B cell (primary cell): Measurements from ENCODE around the gene LRRC7. TPM values are rescaled to one million over a fixed set of nuclear protein-coding genes. Genes with fewer than 3 reads are reported as not detected.

Experiments
- ATAC-seq: fragments of 200-7000 bp; cut with Tn5 transposase; one replicate; pipeline ENCODE4 v1.10.0; 2021; ENCODE audit warnings: low read depth, mild to moderate bottlenecking, moderate number of reproducible peaks, moderate library complexity
- CTCF ChIA-PET: fragments of 350-600 bp; sonication (Branson Sonifier 250); formaldehyde crosslinking; loops from one replicate; lab custom pipeline; 2021; ENCODE audit warnings: antibody characterized with exemption, inconsistent platforms; lab: Charles Lee
- POLR2A ChIA-PET: fragments of 350-600 bp; sonication (Branson Sonifier 250); formaldehyde crosslinking; loops from one replicate; lab custom pipeline; 2021; ENCODE audit warnings: antibody characterized with exemption; lab: Charles Lee
- DNase-seq: peaks from one replicate; pipeline ENCODE4 v3.0.0; 2013
- H2AFZ ChIP-seq: 2 replicates; pipeline ENCODE4 v1.6.1; 2012; ENCODE audit warnings: mild to moderate bottlenecking, low read depth, low read length; ENCODE audit not compliant: insufficient read depth, poor library complexity, severe bottlenecking
- H3K27ac ChIP-seq, 2 donors: 1 replicate in 1 of 2; 2 replicates in 1 of 2; pipeline ENCODE4 v1.5.1; 2012 to 2013; ENCODE audit warnings: low read length in 2 of 2, mild to moderate bottlenecking in 2 of 2, moderate library complexity in 1 of 2
- H3K27me3 ChIP-seq, 4 experiments: fragments of 200-600 bp in 1 of 4; sonication (generic) in 1 of 4; replicated peaks in 1 of 4; 1 replicate in 2 of 4; 2 replicates in 2 of 4; pipeline versions ENCODE4 v1.6.1 to v1.7.0; 2013 to 2016; ENCODE audit warnings: low read length in 3 of 4, mild to moderate bottlenecking in 2 of 4, mixed read lengths in 1 of 4, moderate library complexity in 1 of 4; ENCODE audit not compliant: insufficient read depth in 4 of 4, control insufficient read depth in 3 of 4; ENCODE audit errors: control extremely low read depth in 1 of 4
- H3K36me3 ChIP-seq, 2 experiments: replicated peaks in 1 of 2; 1 replicate in 1 of 2; 2 replicates in 1 of 2; pipeline versions ENCODE4 v1.6.1 to v1.7.1; 2013; ENCODE audit warnings: low read length in 1 of 2; ENCODE audit not compliant: insufficient read depth in 2 of 2, control insufficient read depth in 1 of 2; ENCODE audit errors: control extremely low read depth in 1 of 2, extremely low read depth in 1 of 2
- H3K4me1 ChIP-seq, 2 donors: fragments of 200-600 bp in 1 of 2; sonication (generic) in 1 of 2; 1 replicate in 1 of 2; 2 replicates in 1 of 2; pipeline versions ENCODE4 v1.5.1 to v1.6.1; 2013 to 2017; ENCODE audit warnings: low read length in 2 of 2; ENCODE audit not compliant: control insufficient read depth in 2 of 2, insufficient read depth in 2 of 2
- H3K4me2 ChIP-seq: replicated peaks from 2 replicates; pipeline ENCODE3; 2012; ENCODE audit warnings: mild to moderate bottlenecking, low read depth, low read length; ENCODE audit not compliant: poor library complexity, severe bottlenecking
- H3K4me3 ChIP-seq, 5 experiments: fragments of 200-600 bp in 1 of 5; sonication (generic) in 1 of 5; 1 replicate in 3 of 5; 2 replicates in 2 of 5; pipeline versions ENCODE4 v1.5.1 to v1.7.0; 2011 to 2016; ENCODE audit warnings: low read length in 4 of 5, mild to moderate bottlenecking in 4 of 5, low read depth in 2 of 5, control low read depth in 1 of 5, moderate library complexity in 1 of 5; ENCODE audit not compliant: insufficient read depth in 1 of 5; ENCODE audit errors: control extremely low read depth in 1 of 5, extremely low read depth in 1 of 5
- H3K79me2 ChIP-seq: fragments of 200-600 bp; sonication (generic); one replicate; pipeline ENCODE4 v1.6.0; 2016; ENCODE audit warnings: low read length; ENCODE audit not compliant: control insufficient read depth, insufficient read depth
- H3K9ac ChIP-seq: fragments of 200-600 bp; sonication (generic); 2 replicates; pipeline ENCODE4 v1.6.1; 2017; ENCODE audit warnings: mild to moderate bottlenecking, low read length, moderate library complexity
- H3K9me3 ChIP-seq, 3 donors: one replicate each; pipeline versions ENCODE4 v1.6.1 to v1.7.1; 2013; ENCODE audit warnings: low read length in 2 of 3; ENCODE audit not compliant: control insufficient read depth in 2 of 3, insufficient read depth in 1 of 3; ENCODE audit errors: control extremely low read depth in 1 of 3
- H4K20me1 ChIP-seq: 2 replicates; pipeline ENCODE4 v1.6.0; 2012; ENCODE audit warnings: mild to moderate bottlenecking, low read length; ENCODE audit not compliant: insufficient read depth, control insufficient read depth, poor library complexity, severe bottlenecking
- H3K27ac Mint-ChIP-seq: one replicate; pipeline ENCODE4 v1.8.0; 2021; ENCODE audit warnings: mixed read lengths
- H3K27me3 Mint-ChIP-seq: one replicate; pipeline ENCODE4 v1.8.0; 2021; ENCODE audit warnings: mixed read lengths
- H3K4me1 Mint-ChIP-seq: one replicate; pipeline ENCODE4 v1.8.0; 2021; ENCODE audit warnings: mixed read lengths
- H3K4me3 Mint-ChIP-seq: one replicate; pipeline ENCODE4 v1.8.0; 2021; ENCODE audit warnings: mixed read lengths
- H3K9me3 Mint-ChIP-seq: one replicate; pipeline ENCODE4 v1.8.0; 2022; ENCODE audit warnings: mixed read lengths; ENCODE audit not compliant: insufficient read depth
- CTCF ChIP-seq: fragments of 200-600 bp; IDR thresholded peaks from one replicate; pipeline ENCODE4 v1.8.0; 2022; ENCODE audit warnings: antibody characterized with exemption, mild to moderate bottlenecking
- EZH2 ChIP-seq: IDR thresholded peaks from 2 replicates; pipeline ENCODE4 v1.6.1; 2012; ENCODE audit warnings: borderline replicate concordance, low read depth, mild to moderate bottlenecking, moderate library complexity, low read length; ENCODE audit not compliant: insufficient read depth, poor library complexity, severe bottlenecking
- WGBS: methylation state at CpG from one replicate; pipeline ENCODE4 v1.1.5; 2013; ENCODE audit warnings: missing lambda C conversion rate; ENCODE audit not compliant: insufficient coverage; 5-methylcytosine and 5-hydroxymethylcytosine counted together
- intact Hi-C: fragments of 100-400 bp; cut with micrococcal nuclease; formaldehyde crosslinking; loops from one replicate; pipeline ENCODE4 v1.10.0; 2022
- polyA plus RNA-seq: library from polyadenylated mRNA; depleted of rRNA; stranded (reverse); fragments of >200 nt; gene quantifications from 2 replicates; pipeline ENCODE4 v1.2.3, GENCODE V29; 2012
- total RNA-seq, 2 donors: library from RNA; stranded (reverse); fragments of 120-200 nt in 1 of 2; gene quantifications; 1 replicate in 1 of 2; 2 replicates in 1 of 2; pipeline versions ENCODE4 v1.2.3 to v1.2.4, GENCODE V29; 2013 to 2022

The LRRC7 gene
- total and polyA plus RNA-seq, 2 donors (not counting 1 experiment from before 2014, with no cell fraction given): not detected

- no peaks in the 10 kb centered on the region for H4K20me1 ChIP-seq
- TF ChIP-seq EZH2 (no peak), CTCF (no peak)
- no peaks in the 10 kb centered on the region for H3K79me2 ChIP-seq
- Mint-ChIP-seq H3K27me3 (no peaks in the 10 kb centered on the region), H3K4me1 (no peaks in the 10 kb centered on the region), H3K4me3 (no peak overlapping the region), H3K27ac (no peak overlapping the region), H3K9me3 (no peaks in the 10 kb centered on the region)
- no peaks in the 10 kb centered on the region for H3K27me3 ChIP-seq
- ChIA-PET POLR2A (no interaction called here), CTCF (no interaction called here)
- no peaks in the 10 kb centered on the region for H3K4me1 ChIP-seq
- intact Hi-C loops: no loop called here
- H2AFZ ChIP-seq: no peak overlapping the region
- no peak for DNase-seq
- no peaks in the 10 kb centered on the region for H3K36me3 ChIP-seq
- no peak overlapping the region for H3K9ac ChIP-seq
- no peak overlapping the region for H3K27ac ChIP-seq
- ATAC-seq: no peak
- no peaks in the 10 kb centered on the region for H3K9me3 ChIP-seq
- H3K4me2 ChIP-seq: no peak overlapping the region
- 100% methylated on average over 3 of the region's 8 CpGs for whole genome bisulfite sequencing
- H3K4me3 ChIP-seq: no peak overlapping the region
These were observed 16.0 kb upstream of the LRRC7 start for GRCh38 chr1:69551476-69552324.

- no peaks in the 10 kb centered on the region for H3K9me3 Mint-ChIP-seq
- no CpG with 5 or more reads among the region's 1 CpG for WGBS
- TF ChIP-seq CTCF (no peak), EZH2 (no peak)
- ChIA-PET POLR2A (no interaction called here), CTCF (no interaction called here)
- no peaks in the 10 kb centered on the region for H3K36me3 ChIP-seq
- H2AFZ ChIP-seq: no peak overlapping the region
- H3K4me2 ChIP-seq: no peak overlapping the region
- intact Hi-C loops: no loop called here
- no peaks in the 10 kb centered on the region for H3K4me1 ChIP-seq
- no peaks in the 10 kb centered on the region for H3K27me3 Mint-ChIP-seq
- H4K20me1 ChIP-seq: no peaks in the 10 kb centered on the region
- no peak overlapping the region for H3K27ac ChIP-seq
- H3K27ac Mint-ChIP-seq: no peak overlapping the region
- ATAC-seq (no peak), DNase-seq (no peak)
- H3K4me1 Mint-ChIP-seq: no peaks in the 10 kb centered on the region
- no peak overlapping the region for H3K4me3 ChIP-seq
- H3K9ac ChIP-seq: no peak overlapping the region
- H3K9me3 ChIP-seq: no peaks in the 10 kb centered on the region
- H3K79me2 ChIP-seq: no peaks in the 10 kb centered on the region
- no peaks in the 10 kb centered on the region for H3K27me3 ChIP-seq
- H3K4me3 Mint-ChIP-seq: no peak overlapping the region
These were observed 14.0 kb upstream of the LRRC7 start for GRCh38 chr1:69553726-69554125.
